GM18909 (cell line): ENCODE results near the gene HMOX2.

Source experiments
- ATAC-seq: cut with Tn5 transposase; IDR thresholded peaks from one replicate; pipeline ENCODE4 v1.9.1; 2021; ENCODE audit warnings: mild to moderate bottlenecking; ENCODE audit not compliant: unreplicated experiment, poor library complexity

HMOX2 gene

GRCh38 chr16:4548124-4548523 lies 71.9 kb downstream of the HMOX2 start:
- ATAC-seq: no peak

- ATAC-seq: no peak
Measured at GRCh38 chr16:4550591-4550990, 74.4 kb downstream of the HMOX2 start.

- ATAC-seq: no peak
Measured at GRCh38 chr16:4552541-4552940, 76.3 kb downstream of the HMOX2 start.

- ATAC-seq: no peak
Measured at GRCh38 chr16:4556112-4556511, 79.9 kb downstream of the HMOX2 start, which contains the start of gene C16orf96. C16orf96 (plus strand) TSS chr16:4556340; CDS start chr16:4556490, 150 bp downstream.

- ATAC-seq: no peak
Measured at GRCh38 chr16:4556580-4556979, 80.4 kb downstream of the HMOX2 start.

- ATAC-seq: no peak
Measured at GRCh38 chr16:4557973-4558372, 81.8 kb downstream of the HMOX2 start.
